D341Med (cell line): Measurements from ENCODE around the gene ELOVL6.
A peak's percentile ranks its signal among the peaks of the same experiment; 100 is the strongest.
"Not testable (repeated sequence)": the region's sequence is repeated elsewhere in the genome, so short reads cannot be mapped to it uniquely, and the experiment has no call there.

Source experiments
- DNase-seq: peaks from one replicate; pipeline ENCODE4 v3.0.0; 2012; ENCODE audit warnings: low spot score

ELOVL6 gene, protein sequence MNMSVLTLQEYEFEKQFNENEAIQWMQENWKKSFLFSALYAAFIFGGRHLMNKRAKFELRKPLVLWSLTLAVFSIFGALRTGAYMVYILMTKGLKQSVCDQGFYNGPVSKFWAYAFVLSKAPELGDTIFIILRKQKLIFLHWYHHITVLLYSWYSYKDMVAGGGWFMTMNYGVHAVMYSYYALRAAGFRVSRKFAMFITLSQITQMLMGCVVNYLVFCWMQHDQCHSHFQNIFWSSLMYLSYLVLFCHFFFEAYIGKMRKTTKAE

GRCh38 chr4:110198435-110199416 is at the start of gene ELOVL6:
Gene ELOVL6 (minus strand): TSS chr4:110198615. CDS start chr4:110198335, 280 bp downstream.
- peak; percentile 69 for DNase-seq

- no peak for DNase-seq
Observed at GRCh38 chr4:110248100-110248499, 49.7 kb upstream of the ELOVL6 start.

DNA sequence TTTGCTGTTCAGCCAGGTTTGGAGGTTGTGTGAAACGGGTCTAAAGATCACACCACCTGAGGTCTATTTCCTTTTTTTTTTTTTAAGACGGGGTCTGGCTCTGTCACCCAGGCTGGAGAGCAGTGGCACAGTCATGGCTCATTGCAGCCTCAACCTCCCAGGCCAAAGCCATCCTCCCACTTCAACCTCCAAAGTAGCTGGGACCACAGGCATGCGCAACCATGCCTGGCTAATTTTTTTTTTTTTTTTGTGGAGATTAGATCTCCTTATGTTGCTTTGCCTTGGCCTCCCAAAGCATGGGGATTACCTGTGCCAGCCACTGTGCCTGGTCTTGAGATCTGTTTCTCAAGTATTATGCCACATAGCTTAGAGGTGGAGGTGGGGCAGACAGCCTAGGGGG is 49.2 kb upstream of the ELOVL6 start:
- no peak for DNase-seq

GRCh38 chr4:110245577-110245976 is 47.2 kb upstream of the ELOVL6 start:
- DNase-seq, result no peak

DNA sequence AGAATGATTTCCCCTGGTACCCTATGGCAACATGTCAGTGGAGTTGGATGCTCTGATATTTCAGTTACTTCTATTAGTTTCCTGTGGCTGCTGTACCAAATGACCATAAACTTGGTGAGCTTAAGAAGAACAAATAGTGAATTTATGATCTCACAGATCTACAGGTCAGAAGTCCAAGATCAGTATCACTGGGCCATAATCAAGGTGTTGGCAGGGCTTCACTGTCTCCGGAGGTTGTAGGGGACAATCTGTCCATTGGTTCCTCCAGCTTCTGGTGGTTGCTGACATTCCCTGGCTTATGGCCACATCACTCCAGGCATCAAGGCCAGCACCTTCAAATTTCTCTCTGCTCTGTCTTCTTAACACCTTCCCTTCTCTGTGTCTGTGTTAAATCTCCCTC is 37.9 kb upstream of the ELOVL6 start:
- DNase-seq, result no peak

DNA sequence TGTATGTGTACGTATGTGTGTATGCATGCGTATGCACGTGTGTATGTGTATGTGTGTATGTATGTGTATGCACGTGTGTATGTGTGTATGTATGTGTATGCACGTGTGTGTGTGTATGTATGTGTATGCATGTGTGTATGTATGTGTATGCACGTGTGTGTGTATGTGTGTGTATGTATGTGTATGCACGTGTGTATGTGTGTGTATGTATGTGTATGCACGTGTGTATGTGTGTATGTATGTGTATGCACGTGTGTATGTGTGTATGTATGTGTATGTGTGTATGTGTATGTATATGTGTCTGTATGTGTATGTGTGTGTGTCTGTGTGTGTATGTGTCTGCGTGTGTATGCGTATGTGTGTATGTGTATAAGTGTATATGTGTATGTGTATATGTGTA is 35.2 kb upstream of the ELOVL6 start:
- not testable (repeated sequence) for DNase-seq

GRCh38 chr4:110231869-110232268 is 33.5 kb upstream of the ELOVL6 start:
- no peak for DNase-seq

DNA sequence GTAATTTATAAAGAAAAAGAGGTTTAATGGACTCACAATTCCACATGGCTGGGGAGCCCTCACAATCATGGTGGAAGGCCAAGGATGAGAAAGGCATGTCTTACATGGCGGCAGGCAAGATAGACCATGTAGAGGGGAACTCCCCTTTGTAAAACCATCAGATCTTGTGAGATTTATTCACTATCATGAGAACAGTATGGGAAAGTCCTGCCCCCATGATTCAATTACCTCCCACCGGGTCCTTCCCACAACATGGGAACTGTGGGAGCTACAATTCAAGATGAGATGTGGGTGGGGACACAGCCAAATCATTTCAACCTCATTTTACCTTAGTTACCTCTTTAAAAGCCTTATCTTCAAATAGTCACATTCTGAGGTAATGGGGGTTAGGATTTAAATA is 30.9 kb upstream of the ELOVL6 start:
- DNase-seq, result no peak

DNA sequence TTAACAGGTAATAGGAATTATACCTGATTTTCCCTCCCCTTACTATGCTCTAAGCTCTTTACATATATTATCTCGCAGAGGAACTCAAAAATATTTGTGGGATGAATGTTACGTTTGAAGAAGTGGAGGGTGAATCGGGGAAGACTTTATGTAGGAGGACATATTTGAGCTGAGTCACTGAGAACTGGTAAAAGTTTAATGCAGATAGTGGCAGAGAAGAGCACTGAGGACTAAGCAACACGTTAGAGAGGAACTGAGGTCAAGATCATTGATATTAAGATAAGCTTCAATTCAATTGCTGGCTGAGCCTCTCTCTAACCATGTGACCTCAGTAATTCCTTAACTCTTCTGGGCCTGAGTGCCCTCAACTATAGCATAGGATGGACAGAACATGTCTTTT is 26.4 kb upstream of the ELOVL6 start:
- DNase-seq, result no peak

GRCh38 chr4:110224142-110224541 is 25.7 kb upstream of the ELOVL6 start:
- DNase-seq, result no peak

DNA sequence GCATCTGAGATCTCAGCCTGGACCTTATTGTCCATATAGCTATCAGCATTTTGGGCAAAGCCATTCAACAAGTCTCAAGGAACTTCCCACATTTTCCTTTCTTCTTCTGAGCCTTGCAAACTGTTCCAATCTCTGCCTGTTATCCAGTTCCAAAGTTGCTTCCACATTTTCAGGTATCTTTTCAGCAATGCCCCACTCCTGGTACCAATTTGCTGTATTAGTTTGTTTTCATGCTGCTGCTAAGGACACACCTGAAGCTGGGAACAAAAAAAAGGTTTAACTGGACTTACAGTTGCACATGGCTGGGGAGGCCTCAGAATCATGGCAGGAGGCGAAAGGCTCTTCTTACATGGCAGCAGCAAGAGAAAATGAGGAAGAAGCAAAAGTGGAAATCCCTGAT is 20.5 kb upstream of the ELOVL6 start:
- not testable (repeated sequence) for DNase-seq

GRCh38 chr4:110217181-110217580 is 18.8 kb upstream of the ELOVL6 start:
- DNase-seq, result not testable (repeated sequence)

- no peak for DNase-seq
Observed at GRCh38 chr4:110216129-110216528, 17.7 kb upstream of the ELOVL6 start.

DNA sequence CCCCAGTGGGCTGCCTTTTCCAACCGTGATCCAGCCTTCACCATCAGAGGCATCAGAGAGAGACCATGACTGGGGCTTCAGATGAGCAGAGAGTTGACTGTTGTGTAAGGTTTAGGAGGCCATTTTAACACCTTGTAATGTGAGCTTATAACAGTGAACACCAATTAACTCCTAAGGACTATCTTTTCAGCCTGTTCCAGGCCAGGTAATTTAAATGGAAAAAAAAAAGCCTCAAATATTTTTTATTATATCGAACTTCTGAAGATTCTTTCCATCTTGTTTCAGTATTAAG is 13.3 kb upstream of the ELOVL6 start:
- no peak for DNase-seq

GRCh38 chr4:110211007-110211769 is 12.8 kb upstream of the ELOVL6 start:
- DNase-seq, result peak; percentile 41

GRCh38 chr4:110208419-110208818 is 10.0 kb upstream of the ELOVL6 start:
- no peak for DNase-seq

- DNase-seq, result no peak
Observed at GRCh38 chr4:110207233-110207632, 8.8 kb upstream of the ELOVL6 start.

GRCh38 chr4:110202024-110202423 is 3.6 kb upstream of the ELOVL6 start:
- DNase-seq, result no peak

GRCh38 chr4:110201502-110201901 is 3.1 kb upstream of the ELOVL6 start:
- DNase-seq, result no peak

- DNase-seq, result no peak
Observed at GRCh38 chr4:110200689-110201088, 2.3 kb upstream of the ELOVL6 start.

DNA sequence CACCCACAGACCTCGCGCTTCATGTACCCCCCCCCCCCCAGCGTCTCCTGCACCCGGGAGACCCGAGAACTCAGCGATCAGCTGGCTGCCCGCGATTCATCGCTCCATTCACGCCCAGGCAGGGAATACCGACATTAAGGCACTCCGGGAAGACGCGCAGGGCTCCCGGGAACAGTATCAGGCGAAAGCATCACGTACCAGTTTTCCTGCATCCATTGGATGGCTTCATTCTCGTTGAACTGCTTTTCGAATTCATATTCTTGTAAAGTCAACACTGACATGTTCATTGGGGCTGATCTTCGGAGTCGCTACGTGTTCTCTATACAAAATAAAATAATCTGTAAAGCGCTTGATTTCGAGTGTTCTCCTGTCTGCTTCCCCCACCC is 373 bp downstream of the ELOVL6 start:
- peak; percentile 57 for DNase-seq

DNA sequence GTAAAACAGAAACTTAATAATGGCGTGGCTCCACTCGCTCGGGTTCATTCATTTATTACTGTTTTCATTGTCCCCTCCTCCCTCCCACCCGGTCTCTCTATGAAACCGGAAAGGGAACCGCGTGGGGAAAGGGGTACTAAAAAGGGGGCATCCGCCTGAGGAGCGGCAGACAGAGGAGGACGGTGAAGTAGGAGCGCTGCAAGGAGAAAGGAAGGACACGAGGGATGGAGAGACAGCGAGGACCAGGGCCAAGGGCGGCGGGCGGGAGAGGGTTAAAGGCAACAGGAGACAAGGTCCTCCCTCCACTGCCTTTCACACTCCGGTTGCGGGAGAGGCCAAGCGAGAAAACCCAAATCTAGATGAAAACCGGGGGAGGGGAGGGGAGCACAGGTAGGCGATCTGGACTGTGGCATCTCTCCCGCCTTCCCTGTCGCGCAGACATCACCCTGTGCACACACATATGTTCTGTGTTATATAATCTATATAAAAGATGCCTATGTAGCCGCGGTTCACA is 829 bp downstream of the ELOVL6 start:
- DNase-seq, result peak; percentile 48
